Testis (tissue), 2 donors: Measurements from ENCODE around the gene ILKAP.

Experiments used
- POLR2A ChIP-seq: fragments of 450-650 bp; IDR thresholded peaks from one replicate; pipeline ENCODE4 v1.6.1; 2017; ENCODE audit warnings: antibody characterized with exemption, mild to moderate bottlenecking, moderate library complexity
- TF ChIP-seq, protein P1 (sequence below), 3 experiments: fragments of 450-650 bp in 2 of 3; fragments of 200-600 bp in 1 of 3; sonication (generic) in 1 of 3; IDR thresholded peaks; one replicate each; pipeline ENCODE4 v1.5.1; 2016 to 2019; ENCODE audit warnings: antibody characterized with exemption in 3 of 3, mild to moderate bottlenecking in 2 of 3, moderate library complexity in 1 of 3

DNA sequence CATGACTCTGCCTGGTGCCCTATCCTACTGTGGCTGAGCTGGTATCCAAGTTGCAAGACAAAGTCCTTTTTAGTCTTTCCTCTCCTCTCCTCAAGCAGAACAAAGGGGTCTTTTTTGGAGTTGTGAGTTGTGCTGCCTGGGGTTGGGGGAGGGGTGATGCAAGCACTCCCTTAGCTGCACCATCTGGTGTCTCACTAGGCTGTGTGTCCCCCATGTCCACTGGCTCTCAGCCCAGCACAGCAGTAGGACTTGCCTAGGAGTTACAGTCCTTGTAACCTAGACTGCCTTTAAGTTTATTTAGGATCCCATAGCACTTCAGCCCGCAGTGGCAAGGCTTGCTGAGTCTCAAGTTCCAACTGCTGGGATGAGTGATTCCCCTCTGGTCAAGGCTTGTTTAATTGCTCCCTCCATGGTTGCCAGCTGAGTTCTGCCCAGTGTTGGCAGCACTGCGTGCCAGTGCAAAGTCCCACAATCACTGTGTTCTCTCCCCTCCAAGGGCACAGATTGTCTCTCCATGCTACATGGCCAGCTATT, 13.2 kb upstream of the ILKAP start:
- TF ChIP-seq, protein P1, sequence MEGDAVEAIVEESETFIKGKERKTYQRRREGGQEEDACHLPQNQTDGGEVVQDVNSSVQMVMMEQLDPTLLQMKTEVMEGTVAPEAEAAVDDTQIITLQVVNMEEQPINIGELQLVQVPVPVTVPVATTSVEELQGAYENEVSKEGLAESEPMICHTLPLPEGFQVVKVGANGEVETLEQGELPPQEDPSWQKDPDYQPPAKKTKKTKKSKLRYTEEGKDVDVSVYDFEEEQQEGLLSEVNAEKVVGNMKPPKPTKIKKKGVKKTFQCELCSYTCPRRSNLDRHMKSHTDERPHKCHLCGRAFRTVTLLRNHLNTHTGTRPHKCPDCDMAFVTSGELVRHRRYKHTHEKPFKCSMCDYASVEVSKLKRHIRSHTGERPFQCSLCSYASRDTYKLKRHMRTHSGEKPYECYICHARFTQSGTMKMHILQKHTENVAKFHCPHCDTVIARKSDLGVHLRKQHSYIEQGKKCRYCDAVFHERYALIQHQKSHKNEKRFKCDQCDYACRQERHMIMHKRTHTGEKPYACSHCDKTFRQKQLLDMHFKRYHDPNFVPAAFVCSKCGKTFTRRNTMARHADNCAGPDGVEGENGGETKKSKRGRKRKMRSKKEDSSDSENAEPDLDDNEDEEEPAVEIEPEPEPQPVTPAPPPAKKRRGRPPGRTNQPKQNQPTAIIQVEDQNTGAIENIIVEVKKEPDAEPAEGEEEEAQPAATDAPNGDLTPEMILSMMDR (IDR thresholded peaks at IDR 0.05): no peak
- no peak for TF ChIP-seq POLR2A
